Measurements from ENCODE around the gene DMBX1.

Gene DMBX1

DNA sequence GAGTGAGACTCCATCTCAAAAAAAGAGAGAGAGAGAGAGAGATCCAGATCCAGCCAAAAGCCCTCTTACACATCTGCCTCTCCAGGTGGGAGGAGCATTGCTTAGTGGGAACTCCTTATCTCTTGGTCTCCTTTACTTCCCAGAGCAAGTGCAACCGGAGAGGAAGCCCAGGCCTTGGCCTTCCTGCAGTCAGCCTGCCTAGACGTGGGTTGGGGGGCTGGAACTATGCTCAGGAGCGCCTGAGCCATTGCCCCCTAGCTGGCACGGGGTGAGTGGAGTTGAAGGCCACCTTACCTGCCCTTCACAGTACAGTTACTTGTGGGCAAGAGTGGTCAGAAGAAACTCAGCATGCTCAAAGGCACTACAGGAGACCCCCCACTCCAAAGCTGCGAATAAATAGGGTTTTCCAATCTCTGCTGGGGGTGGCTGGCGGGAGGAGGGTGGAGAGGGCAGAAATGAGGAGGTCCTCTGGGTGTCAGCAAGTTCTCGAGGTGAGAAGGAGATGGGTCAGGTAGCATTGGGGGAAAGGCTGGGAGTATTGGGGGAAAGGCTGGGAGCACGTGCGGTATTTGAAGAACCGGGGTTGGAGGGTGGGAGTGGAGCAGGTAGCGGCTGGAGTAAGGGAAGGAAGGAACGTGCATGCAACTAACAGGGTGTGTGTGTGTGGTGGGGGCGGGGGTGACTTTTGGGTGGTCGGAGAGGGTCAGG lies 4.7 kb upstream of the DMBX1 start:
- DNase-seq, result no peak

DNA sequence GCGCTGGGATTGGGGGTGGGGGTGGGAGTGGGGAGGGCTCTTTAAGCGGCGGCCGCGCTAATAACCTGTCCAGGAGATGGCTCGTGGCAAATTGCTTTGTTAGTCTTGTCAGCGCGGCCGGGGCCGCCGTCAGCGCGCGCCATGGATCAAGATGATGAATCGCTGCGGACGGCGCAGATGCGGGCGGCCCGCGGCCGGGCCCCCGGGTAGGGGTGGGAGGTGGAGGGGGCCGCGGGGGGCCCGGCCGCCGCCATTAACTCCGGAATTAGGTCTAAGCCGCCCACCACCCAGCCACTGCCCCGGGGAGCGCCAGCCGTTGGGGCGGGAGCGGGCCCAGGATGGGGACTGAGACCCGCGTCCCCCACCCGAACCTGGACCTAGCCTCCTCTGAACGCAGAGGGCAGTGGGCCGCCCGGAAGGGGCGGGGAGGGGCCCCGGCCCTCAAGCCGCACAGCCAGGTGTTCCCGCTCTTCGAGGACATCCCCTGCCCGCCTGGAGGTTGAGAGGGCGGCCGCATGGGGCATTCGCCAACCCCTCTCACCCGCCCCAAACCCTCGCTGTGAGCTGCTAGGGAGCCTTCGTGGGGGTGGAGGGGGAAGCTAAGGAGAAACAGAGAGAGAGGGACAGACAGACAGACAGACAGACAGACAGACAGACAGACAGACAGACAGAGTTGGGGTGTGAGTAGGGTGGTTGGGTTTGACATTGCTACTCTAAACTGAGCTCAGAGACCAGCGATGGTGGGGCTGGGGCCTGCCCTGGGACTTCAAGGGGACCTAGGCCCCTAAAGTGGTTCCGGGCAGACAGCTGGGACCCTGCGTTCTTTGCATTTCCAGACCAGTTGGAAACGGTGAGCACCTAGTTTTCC lies 3.8 kb upstream of the DMBX1 start:
- DNase-seq, result no peak

DNA sequence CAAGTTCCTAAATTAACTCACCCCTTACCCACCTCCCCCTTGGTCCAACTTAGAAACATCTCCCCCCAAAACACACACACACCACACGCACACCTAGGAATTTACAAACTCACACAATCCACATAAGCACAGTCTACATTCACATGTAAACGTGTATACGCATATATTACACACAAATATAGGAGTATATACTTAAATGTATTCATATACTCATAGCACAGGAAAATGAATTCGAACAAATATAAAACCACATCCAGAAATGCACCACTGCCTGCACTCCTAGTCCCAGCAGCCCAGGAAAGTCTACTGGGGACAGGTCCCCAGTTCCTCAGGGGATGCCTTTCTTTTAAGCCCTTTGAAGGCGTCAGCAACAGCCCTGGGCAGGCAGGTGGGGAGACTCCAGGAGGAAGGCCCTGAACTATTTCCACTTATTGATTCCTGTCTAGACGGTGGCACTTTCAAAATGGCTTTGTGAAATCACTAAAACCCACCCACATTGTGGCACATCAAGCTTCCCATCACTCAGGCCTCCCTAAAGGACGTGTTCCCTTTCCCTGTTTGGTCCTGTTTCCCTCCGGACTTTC lies 3.1 kb upstream of the DMBX1 start:
- DNase-seq, result no peak

DNA sequence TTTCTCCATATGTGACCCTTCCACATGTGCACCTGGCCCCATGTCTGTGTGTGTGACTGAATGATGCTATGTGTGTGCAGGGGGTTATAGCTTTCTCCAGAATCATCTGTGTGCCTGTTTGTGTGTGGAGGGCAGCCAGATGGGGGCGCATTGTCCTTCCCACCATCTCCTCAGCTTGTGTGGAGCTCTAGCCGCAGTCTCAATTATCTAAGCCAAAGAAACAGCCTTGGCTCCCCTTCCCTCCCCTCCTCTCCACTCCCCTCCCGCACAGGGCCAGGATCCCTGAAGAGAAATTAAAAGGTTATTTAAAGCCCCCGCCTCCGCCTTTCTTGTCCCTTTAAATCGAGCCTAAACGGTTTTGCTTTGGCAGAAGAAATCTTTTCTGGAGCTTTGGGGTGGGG lies 1.8 kb upstream of the DMBX1 start:
- no peak for DNase-seq

DNA sequence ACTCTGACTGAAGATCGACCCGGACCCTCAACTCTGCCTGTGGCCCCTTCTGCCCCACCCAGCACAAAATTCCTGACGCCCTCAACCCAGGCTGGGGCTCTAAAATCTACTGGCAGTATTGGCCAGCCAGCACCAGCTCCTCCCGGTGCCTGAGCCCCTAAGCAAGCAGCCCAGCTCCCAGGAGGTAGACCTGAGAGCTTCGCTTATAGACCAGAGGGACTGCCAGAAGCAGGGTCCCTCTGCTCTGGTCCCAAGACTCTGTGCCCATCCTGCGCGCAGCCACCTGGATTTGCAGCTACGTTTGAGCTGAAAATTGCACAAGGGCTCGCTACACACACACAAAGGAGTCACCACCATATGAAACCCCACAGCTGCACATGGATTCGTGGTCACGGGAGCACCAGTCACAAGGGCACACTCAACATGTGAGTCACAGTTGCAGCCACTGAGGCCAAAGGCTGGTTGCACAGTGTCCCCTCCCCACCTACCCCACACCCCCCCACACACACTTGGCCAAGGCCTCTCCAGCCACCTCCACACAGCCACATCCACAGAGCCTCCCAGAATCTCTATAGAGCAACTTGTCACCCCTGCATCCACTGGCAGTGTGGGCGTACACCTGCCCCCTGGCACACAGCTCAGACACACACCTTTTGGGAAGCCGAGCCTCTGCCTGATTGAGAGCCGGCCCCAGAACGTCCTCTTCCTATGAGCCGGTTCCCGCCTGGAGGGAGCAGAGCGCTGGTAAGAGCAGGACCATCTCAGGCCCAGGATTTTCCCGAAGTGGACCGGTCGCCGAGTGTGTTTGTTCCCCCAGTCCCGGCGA lies 1.1 kb upstream of the DMBX1 start:
- DNase-seq, result no peak

DNA sequence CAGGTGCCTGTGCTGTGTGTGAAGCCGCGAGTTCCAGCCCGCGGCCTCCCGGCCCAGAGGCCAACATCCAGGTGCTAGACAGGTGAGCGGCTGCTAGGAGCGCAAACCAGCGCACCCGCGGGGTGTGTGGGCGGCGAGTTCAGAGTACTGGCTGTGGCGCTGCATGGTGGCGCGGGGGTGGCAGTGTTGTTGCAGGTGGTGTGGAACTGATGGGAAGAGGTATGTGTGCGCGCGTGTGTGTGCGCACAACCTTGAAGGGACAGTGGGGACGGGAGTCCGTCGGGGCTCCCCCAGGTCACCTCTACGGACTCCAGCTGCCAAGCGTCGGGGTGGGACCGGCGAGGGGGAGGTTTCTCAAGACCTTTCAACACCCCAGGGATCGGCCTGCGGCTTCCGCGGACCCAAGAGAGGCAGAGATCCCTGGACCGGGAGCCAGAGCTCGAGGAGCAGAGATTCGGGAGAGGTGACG lies 433 bp upstream of the DMBX1 start:
- DNase-seq, result no peak

DNA sequence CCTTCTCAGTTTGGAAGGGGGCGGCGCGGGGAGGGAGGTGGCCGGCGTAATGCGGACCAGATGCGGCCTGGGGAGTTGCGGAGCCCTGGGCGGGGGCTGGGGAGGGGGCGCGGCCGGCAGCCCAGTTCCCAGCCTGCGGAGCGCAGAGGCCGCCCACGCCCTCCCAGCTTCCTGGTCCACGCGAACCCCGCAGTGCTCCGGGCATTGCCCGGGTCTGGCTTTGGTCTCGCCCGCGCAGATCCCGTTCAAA lies 695 bp downstream of the DMBX1 start:
- no peak for DNase-seq

DNA sequence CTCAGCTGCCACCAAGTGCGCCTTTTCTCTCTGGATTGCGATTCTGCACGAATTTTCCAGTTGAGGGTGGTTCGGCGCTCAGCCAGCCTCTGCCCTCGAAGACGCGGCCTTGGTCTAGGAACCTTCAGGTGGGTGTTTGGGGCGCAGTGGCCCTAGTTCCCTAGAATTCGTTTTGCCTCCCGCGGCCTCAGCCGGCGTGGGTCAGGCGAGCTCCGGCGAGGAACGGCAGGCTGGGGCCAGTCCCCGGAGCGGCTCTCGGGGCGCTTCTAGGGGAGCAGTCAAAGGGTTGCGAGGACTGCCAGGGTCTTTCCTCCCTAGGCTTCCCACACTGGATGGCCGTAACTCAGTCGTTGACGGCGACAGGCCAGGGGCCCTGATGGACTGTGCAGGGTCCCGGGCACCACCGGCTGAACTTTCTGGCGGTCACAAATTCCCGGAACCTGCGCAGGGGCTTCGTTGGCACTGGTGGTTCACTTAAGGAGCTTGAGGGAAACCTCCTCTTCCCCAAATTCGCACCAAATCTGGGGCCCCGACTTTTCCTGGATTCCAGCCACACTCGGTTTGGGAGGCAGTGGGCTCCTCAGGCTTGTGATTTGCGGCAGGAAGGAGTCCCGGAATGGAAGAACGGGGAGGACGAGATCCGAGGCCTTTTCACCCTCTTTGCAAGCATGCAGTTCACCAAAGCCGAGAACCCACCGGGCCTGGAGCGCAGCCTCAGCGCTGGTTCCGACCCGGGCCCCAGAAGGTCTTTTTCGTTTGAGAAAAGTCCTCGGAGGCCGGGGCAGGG lies 1.2 kb downstream of the DMBX1 start:
- no peak for DNase-seq

DNA sequence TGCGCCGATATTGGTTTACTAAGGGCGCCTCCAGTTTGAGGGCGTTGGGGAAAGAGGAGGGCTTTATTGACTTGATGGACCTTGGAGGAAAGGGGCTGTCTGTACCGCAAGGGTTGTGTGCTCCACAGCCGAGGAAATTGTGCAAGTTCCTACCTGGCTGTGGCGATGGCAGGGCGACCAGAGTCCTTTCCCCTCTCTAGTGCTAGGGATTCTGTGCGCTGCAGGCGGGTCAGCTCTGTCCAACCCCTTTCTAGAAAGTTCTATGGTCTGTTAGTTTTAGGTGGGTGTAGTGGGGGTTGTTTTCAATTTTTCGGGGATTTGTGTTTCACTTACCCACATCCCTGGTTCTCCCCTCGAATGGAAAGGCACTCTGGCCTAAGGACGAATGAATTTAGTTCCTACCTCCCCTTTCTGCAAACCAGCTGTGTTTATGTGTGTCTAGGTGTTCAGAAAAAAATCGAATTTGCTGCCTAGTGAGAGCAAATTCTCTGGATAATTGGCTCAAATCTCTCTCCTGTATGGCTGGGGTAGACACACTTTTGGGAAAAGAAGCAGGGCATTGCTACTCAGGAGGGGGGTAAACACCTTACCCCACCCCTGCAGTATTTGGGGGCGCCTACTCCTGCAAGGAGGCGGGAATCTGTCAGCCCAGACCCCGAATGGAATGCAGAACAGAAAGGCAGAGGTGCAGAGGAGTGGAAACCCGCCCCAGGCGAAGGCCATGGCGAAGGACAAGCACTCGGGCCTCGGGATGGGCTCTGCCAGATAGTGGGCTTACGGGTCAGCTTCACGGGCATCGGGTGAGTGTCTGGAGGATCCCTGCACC lies 2.0 kb downstream of the DMBX1 start:
- DNase-seq, result no peak

DNA sequence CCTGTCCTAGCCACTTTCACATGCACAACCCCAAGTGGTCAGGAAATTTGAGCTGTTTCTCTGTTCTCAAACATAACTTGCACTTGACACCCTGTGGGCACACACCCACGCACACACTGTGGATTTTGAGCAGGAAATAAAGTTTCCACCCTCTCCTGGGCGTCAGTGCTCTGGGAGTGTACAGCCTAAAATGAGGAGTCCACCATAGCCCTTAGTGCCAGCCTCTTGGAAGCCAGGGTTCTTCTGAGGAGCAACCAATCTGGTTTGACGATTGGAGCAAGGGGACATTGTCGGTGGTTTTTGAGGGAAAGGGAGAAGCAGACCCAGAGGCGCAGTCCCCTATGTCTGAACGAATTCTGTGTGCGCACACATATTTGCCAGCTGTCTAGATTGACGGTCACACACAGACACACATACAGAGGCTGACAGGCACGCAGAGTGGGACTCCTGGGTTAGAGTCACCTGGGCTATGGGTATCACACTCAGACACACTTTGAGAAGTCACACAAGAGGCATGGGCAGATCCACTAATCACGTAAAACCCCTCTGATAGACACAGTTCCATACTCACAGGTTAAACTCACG lies 2.7 kb downstream of the DMBX1 start:
- DNase-seq, result no peak

DNA sequence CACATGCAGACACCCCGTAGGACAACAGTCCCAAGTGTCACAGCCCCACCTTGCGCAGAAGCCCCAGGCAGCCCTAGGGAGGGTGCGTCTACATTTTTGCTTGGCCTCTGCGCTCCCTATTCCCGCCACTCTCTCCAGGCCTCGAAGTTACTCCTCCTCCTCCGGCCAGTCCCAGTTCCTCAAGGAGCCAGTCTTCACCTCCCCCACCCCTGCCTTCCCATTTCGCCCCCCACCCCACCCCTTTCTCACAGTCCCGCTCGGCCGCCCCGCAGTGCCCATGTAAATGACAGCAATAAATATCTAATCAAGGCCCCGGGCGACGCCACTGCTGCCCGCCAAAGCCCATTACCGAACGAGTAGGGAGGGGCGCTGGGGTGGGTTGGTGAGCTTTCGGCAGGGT lies 3.2 kb downstream of the DMBX1 start:
- no peak for DNase-seq

DNA sequence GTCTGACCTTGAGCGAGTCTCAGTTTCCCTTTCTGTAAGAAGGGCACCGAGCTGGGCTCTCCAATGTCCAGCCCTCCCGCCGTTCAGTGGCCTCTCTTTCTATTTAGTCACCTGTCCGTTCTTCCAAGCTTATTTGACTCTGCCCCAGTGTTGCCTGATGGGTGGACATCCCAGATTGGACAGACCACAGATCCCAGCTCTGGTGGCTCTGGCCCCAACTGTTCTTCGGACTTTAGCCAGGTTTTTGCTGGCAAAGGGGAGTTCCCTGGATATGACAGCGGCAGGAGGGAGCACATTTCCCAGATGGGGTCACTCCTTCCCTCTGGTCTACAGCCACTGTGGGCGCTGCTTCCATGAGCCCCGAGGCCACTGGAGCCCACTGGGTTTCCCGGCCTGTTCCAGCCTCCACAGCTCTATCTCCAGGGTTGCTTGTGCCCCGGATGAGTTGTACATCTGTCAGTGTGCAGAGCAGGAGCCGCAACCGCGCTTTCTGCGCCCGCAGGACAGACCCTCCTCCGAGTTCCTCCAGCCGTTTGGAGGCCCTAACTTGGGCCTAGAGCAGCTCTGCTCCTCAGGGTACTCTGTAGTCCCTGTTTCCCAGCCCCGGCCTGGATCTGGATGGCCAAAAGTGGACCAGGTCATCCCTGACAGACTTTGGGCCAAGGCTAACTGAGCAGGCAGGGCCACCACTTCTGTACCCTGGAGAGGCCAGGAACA lies 3.8 kb downstream of the DMBX1 start:
- no peak for DNase-seq

DNA sequence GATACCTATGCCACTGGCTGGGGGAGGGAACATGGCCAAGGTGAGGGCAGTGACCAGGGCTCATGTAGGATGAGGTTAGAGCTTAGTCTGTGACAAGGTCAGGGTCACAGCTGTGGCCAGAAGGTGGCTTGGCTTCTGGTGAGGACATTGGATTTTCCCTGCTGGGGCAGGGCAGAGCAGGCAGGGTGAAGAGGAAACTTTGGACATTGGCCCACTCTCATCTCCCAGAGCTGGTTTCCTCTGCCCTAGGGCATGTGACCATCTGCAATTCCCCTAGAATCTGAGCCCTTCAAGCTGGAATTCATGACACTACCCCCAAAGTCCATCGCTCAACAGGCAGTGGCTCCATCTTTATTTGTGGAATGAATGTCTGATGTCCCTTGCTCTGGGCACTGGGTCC lies 5.3 kb downstream of the DMBX1 start:
- no peak for DNase-seq

DNA sequence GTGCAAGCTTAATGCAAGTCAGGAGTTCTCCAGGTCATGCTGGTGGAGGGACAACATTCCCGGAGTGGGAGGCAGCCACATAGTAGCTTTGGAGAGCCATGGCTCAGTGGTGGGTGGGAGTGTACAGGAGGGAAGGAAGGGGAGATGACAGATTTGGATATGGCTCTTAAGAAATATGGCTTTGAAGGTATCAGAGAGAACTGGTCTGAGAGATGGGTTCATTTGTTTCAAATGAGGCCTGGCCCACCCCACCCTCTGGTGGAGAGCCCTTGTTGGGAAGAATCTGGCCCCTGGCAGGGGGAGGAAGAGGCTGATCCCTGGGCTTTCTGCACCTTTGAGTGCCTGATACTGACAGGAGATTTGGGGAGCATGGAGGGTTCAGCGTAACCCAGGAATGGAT lies 6.1 kb downstream of the DMBX1 start:
- DNase-seq, result no peak

DNA sequence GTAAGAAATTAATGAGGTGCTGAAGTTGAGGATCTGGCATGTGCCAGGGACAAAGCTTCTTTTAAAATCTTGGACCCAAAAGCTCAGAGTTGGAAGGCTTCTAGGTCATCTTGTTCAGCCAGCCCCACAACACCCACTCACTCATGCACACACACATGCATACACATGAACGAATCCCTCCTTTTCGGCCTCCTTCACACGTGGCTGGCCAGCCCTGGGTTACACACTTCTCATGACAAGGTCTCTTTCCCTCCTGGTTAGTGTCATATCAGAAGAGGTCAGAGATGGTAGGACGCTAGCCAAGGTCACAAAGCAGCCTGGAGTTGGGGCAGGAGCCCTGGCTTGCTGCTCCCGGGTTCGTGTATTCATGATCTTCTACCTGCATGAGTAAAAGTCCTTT lies 6.9 kb downstream of the DMBX1 start:
- no peak for DNase-seq

DNA sequence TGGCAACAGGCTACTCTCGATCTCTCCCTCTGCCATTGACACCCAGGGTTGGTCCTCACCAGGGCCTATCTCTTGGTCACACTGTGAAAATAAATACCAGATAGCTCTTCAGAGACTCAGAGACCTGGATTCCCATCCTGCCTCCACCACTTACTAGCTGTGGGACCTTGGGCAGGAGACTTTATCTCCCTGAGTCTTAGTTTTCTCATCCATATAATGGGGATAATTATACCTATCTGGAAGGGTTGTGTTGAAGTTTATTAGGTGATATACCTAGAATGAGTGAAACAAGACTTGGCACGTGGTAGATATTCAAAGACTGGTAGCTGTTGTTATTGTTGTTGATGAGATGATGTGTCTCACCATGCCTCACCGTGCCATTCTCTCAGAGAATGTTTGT lies 7.4 kb downstream of the DMBX1 start:
- DNase-seq, result no peak

DNA sequence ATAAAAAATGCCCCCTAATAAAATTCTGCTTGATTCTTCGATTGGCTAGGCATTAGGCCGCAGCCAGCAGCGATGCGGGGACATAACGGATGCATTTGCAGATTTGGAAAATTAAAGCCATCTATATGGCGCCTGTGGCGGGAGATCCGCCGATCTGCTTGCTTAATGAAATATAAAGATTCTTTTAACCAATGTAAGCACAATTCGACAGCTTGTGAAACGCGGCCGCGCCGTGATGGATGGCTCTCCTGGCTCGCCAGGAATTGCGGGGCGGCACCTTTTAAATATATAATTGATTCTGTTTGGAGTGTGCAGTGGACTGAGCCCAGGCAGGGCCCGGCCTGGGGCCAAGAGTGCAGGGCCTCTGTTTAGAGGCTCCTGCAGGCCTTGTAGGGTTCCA lies 8.0 kb downstream of the DMBX1 start:
- no peak for DNase-seq

DNA sequence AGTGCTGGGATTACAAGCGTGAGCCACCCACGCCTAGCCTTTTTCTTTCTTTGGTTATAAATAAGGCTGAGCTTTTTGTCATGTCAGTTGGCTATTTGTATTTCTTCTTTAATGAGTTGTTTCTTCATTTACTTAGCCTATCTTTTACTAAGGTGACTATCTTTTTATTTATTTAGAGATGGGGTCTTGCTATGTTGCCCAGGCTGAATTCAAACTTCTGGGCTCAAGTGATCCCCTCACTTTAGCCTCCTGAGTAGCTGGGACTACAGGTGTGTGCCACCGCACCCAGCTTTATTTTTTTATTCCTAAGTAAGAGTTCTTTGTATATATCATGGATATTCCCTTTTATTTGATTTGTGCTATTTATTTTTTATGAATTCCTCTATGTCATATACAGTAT lies 11.9 kb downstream of the DMBX1 start:
- no peak for DNase-seq

DNA sequence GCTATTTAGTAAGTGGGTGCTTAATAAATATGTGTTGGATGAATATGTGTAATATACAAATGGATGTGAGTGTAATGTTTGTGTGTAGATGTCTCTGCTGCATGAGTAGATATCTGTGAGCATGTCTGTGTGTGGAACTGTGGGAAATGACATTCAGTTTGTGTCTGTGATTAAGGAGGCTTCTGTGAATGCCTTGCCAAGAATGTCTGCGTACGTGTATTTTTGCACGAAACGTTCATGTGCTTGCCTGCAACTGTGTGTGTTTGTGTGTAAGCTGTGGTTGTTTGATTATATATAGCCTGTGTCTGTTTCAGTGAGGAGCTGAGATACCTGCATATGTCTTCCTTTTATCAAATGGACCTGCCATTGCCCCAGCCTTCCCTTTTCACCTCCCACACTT lies 13.8 kb downstream of the DMBX1 start:
- DNase-seq, result no peak

DNA sequence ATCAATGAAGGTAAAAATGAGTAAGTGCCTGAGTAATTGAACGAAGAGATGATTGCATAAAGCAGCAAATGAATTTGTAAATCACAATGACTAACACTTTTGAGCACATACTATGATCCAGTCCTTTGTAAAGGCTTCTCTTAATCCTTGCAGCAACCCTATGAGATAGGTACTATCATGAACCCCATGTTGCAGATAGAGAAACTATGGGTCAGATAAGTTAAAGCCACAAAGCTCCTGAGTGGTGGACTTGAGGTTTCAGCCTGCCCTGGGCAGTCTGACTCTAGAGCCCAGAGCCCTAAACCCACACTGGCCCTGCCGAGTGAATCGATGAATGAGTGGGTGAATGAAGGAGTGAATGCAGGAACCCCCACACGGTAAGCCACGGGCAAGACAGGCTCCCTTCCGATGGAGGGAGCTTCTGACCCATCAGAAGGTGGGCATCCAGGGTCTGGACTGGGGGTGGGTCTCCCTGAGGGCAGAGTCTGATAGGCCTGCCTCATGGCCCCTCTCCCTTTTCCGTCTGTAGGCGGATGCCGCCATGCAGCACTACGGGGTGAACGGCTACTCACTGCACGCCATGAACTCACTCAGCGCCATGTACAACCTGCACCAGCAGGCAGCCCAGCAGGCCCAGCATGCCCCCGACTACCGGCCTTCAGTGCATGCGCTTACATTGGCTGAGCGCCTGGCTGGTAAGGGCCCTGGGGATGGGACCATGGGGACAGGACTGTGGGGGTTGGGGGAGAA lies 17.0 kb downstream of the DMBX1 start:
- DNase-seq, result no peak
